ENCODE results near the gene RAB3IL1.
"Not testable (repeated sequence)": the region's sequence is repeated elsewhere in the genome, so short reads cannot be mapped to it uniquely, and the experiment has no call there.

The RAB3IL1 gene

DNA sequence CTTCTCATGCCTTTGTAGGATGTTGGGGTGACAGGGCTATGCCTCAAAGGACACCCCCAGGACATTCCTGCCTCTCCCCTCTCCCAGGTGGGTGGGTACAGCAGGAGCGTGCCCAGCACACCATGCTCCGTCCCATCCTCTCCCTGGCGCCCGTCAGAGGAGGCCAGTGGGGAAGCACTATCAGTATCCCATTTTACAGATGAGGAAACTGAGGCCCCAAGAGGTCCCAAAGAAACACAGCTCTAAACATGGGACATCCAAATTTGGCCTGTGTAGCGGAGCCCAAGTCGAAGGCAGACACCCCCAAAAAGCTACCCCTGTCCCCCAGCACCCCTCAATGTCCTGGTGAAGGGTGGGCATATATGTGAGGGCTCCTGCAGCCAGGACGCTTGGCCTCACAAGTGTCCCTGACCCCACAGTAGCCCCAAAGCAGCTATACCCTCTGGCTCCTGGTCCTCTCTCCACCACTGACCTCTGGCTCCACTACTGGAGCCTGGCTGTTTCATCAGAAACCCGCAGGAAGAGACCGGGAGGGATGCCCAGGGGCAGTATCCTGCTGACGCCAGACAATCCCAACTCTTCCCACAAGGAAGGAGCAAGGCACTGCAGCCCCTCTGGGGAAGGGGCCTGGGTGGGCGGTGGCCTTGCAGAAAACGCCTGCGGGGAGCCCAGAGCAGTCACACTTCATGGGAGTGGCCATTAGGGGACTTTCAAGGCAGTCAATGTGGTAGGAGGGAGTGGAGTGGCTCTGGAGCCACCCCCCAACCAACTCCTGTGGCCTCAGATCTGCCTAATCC, 31.4 kb downstream of the RAB3IL1 start:
- Histone ChIP-seq H3K36me3 (replicated peaks) (no peaks in the 10 kb centered on the region), H3K27me3 (replicated peaks) (no peaks in the 10 kb centered on the region), H3K4me3 (ENCODE audit: low read depth, low read length) (no peak overlapping the region), H3K27ac (no peak overlapping the region)
- TF ChIP-seq, protein P1, sequence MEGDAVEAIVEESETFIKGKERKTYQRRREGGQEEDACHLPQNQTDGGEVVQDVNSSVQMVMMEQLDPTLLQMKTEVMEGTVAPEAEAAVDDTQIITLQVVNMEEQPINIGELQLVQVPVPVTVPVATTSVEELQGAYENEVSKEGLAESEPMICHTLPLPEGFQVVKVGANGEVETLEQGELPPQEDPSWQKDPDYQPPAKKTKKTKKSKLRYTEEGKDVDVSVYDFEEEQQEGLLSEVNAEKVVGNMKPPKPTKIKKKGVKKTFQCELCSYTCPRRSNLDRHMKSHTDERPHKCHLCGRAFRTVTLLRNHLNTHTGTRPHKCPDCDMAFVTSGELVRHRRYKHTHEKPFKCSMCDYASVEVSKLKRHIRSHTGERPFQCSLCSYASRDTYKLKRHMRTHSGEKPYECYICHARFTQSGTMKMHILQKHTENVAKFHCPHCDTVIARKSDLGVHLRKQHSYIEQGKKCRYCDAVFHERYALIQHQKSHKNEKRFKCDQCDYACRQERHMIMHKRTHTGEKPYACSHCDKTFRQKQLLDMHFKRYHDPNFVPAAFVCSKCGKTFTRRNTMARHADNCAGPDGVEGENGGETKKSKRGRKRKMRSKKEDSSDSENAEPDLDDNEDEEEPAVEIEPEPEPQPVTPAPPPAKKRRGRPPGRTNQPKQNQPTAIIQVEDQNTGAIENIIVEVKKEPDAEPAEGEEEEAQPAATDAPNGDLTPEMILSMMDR (IDR thresholded peaks at IDR 0.05; ENCODE audit: low read depth, low read length, missing control alignments) = no peak
- in situ Hi-C loops (cut with HindIII; ENCODE audit: low pct_ligation_motif_present, low sequenced_read_pairs) = no loop called here
- no peak for DNase-seq

DNA sequence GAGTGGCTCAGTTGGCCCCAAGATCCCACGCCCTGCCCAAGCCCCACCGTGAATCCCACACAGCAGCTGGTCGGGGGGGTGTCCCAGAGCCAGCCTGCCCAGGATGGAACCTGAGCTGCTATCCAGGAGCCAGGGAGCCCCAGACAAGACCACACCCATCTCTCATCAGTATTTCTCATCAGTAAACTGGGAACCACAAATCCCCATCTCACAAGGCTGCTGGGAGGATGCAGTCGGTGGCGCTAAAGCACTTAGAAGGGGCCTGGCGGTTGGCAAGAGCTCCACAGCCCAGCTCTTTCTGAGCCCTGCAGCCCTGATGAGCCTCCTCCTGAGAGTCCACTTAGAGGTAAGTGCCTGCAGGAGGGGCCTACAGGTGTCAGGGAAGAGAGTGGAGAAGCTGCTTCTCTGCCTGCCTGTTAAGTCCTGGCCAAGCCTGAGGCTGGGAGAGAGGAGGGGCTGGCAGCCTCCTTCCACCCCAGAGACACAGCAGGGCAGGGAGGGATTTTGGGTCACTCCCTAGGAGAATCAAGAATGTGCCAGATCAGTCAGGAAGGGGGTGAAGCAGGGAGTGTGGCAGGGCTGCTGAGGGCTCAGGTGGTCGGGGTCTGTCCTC, 32.1 kb downstream of the RAB3IL1 start:
- no peak for DNase-seq
- in situ Hi-C loops (cut with HindIII; ENCODE audit: low pct_ligation_motif_present, low sequenced_read_pairs) = no loop called here
- TF ChIP-seq, protein P1 (IDR thresholded peaks at IDR 0.05; ENCODE audit: low read depth, low read length, missing control alignments) = no peak
- Histone ChIP-seq H3K4me3 (ENCODE audit: low read depth, low read length) (no peak overlapping the region), H3K36me3 (replicated peaks) (no peaks in the 10 kb centered on the region), H3K27me3 (replicated peaks) (no peaks in the 10 kb centered on the region), H3K27ac (no peak overlapping the region)

DNA sequence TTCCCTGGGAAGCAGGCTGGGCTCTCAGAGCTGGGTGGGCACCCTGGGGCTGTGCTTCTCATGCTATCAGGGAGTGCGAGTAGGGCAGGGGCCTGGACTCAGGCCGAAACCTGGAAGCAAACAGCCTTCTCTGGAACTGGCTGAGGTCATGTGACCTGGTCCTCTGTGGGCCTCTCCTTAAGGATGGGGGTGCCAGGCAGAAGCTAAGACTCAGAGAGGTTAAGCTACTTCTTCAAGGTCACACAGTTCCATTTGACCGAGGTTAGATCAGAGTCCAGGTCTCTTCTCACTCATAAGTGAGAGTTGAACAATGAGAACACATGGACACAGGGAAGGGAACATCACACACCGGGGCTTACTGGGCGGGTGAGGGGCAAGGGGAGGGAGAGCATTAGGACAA, 33.4 kb downstream of the RAB3IL1 start:
- in situ Hi-C loops (cut with HindIII; ENCODE audit: low pct_ligation_motif_present, low sequenced_read_pairs) = no loop called here
- no peaks in the 10 kb centered on the region for H3K36me3 ChIP-seq (replicated peaks)
- no peaks in the 10 kb centered on the region for H3K27me3 ChIP-seq (replicated peaks)
- H3K4me3 ChIP-seq (ENCODE audit: low read depth, low read length) = no peak overlapping the region
- TF ChIP-seq, protein P1 (IDR thresholded peaks at IDR 0.05; ENCODE audit: low read depth, low read length, missing control alignments) = no peak
- DNase-seq = no peak
- H3K27ac ChIP-seq = no peak overlapping the region

DNA sequence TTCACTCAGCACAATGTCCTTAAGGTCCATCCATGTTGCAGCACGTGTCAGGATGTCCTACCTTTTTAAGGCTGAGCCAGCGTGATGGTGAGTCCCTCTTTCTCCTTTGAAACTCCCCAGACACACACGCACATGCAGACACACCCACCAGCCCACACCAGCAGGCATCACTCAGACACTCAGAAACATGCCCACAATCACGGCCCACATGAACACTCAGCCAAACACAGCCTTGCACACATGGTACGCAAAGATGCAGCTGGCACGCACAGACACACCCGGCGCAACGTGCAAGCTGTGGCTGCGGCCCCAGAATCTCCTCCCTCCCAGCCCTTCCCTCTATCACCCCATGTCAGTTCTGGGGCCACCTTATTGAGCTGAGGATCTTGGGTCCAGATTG, 34.0 kb downstream of the RAB3IL1 start:
- Histone ChIP-seq H3K4me3 (ENCODE audit: low read depth, low read length) (no peak overlapping the region), H3K27ac (no peak overlapping the region), H3K27me3 (replicated peaks) (no peaks in the 10 kb centered on the region), H3K36me3 (replicated peaks) (no peaks in the 10 kb centered on the region)
- TF ChIP-seq, protein P1 (IDR thresholded peaks at IDR 0.05; ENCODE audit: low read depth, low read length, missing control alignments) = no peak
- DNase-seq = no peak
- in situ Hi-C loops (cut with HindIII; ENCODE audit: low pct_ligation_motif_present, low sequenced_read_pairs) = no loop called here

DNA sequence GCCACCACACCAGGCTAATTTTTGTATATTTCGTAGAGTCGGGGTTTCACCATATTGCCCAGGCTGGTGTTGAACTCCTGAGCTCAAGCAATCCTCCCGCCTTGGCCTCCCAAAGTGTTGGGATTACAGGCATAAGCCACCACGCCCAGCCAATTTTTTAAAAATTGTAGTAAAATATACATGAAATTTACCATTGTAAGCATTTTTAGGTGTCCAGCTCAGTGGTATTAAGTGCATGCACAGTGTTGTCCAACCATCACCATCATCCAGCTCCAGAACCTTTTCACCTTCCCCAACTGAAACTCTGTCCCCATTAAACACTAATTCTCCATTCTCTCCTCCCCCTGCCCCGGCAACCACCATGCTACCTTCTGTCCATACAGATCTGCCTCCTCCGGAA, 34.5 kb downstream of the RAB3IL1 start:
- no peaks in the 10 kb centered on the region for H3K36me3 ChIP-seq (replicated peaks)
- TF ChIP-seq, protein P1 (IDR thresholded peaks at IDR 0.05; ENCODE audit: low read depth, low read length, missing control alignments) = no peak
- no peaks in the 10 kb centered on the region for H3K27me3 ChIP-seq (replicated peaks)
- H3K4me3 ChIP-seq (ENCODE audit: low read depth, low read length) = no peak overlapping the region
- H3K27ac ChIP-seq = no peak overlapping the region
- DNase-seq = no peak
- in situ Hi-C loops (cut with HindIII; ENCODE audit: low pct_ligation_motif_present, low sequenced_read_pairs) = no loop called here

DNA sequence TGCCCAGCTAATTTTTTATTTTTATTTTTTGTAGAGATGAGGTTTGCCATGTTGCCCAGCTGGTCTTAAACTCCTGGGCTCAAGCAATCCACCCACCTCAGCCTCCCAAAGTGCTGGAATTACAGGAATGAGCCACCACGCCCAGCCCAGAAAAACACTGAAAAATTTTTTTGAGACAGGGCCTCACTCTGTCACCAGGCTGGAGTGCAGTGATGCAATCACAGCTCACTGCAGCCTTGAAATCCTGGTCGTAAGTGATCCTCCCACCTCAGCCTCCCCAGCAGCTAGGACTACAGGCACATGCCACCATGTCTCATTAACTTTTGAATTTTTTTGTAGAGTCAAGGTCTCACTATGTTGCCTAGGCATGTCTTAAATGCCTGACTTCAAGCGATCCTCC, 35.1 kb downstream of the RAB3IL1 start:
- not testable (repeated sequence) for H3K36me3 ChIP-seq (replicated peaks)

More for the DNA sequence above, 35.1 kb downstream of the RAB3IL1 start:
- in situ Hi-C loops (cut with HindIII; ENCODE audit: low pct_ligation_motif_present, low sequenced_read_pairs); H3K27me3 ChIP-seq (replicated peaks); DNase-seq; H3K27ac ChIP-seq; H3K4me3 ChIP-seq (ENCODE audit: low read depth, low read length): not testable (repeated sequence)
